Measurements from ENCODE around the gene DLG2.

DLG2 gene

GRCh38 chr11:84300092-84300491 is 1327.1 kb downstream of the DLG2 start:
- no peak for DNase-seq

GRCh38 chr11:84297570-84297969 is 1329.6 kb downstream of the DLG2 start:
- DNase-seq, result no peak

- DNase-seq, result no peak
Observed at GRCh38 chr11:84295815-84296214, 1331.3 kb downstream of the DLG2 start.

- DNase-seq, result no peak
Observed at GRCh38 chr11:84292955-84293354, 1334.2 kb downstream of the DLG2 start.

GRCh38 chr11:84292006-84292405 is 1335.1 kb downstream of the DLG2 start:
- no peak for DNase-seq

- DNase-seq, result no peak
Observed at GRCh38 chr11:84290647-84291046, 1336.5 kb downstream of the DLG2 start.

GRCh38 chr11:84289381-84289906 is 1337.7 kb downstream of the DLG2 start:
- no peak for DNase-seq

GRCh38 chr11:84273541-84273940 is 1353.6 kb downstream of the DLG2 start:
- no peak for DNase-seq

GRCh38 chr11:84270466-84270865 is 1356.7 kb downstream of the DLG2 start:
- no peak for DNase-seq

- DNase-seq, result no peak
Observed at GRCh38 chr11:84264066-84264465, 1363.1 kb downstream of the DLG2 start.

GRCh38 chr11:84261707-84262106 is 1365.4 kb downstream of the DLG2 start:
- DNase-seq, result no peak

GRCh38 chr11:84260862-84261261 is 1366.3 kb downstream of the DLG2 start:
- DNase-seq, result no peak

- no peak for DNase-seq
Observed at GRCh38 chr11:84256618-84257017, 1370.5 kb downstream of the DLG2 start.

GRCh38 chr11:84255483-84255882 is 1371.7 kb downstream of the DLG2 start:
- DNase-seq, result no peak

GRCh38 chr11:84250834-84251613 is 1376.1 kb downstream of the DLG2 start:
- DNase-seq, result no peak

GRCh38 chr11:84249344-84250135 is 1377.6 kb downstream of the DLG2 start:
- DNase-seq, result no peak

GRCh38 chr11:84247926-84248325 is 1379.2 kb downstream of the DLG2 start:
- DNase-seq, result no peak

- no peak for DNase-seq
Observed at GRCh38 chr11:84247129-84247528, 1380.0 kb downstream of the DLG2 start.

- DNase-seq, result no peak
Observed at GRCh38 chr11:84243629-84244263, 1383.4 kb downstream of the DLG2 start.

- DNase-seq, result no peak
Observed at GRCh38 chr11:84241343-84242131, 1385.6 kb downstream of the DLG2 start.

GRCh38 chr11:84240847-84241246 is 1386.3 kb downstream of the DLG2 start:
- no peak for DNase-seq

- no peak for DNase-seq
Observed at GRCh38 chr11:84236436-84236835, 1390.7 kb downstream of the DLG2 start.

Data from activated CD4-positive, alpha-beta T cell treated with anti-CD3 and anti-CD28 coated beads, Interleukin-2, amount 50 U/mL, for 1 hour (primary cell).